Measurements from ENCODE around the gene PCDHGB3.

The PCDHGB3 gene

GRCh38 chr5:141363952-141364660 lies 5.9 kb upstream of the PCDHGB3 start, which contains the start of gene PCDHGA5:
TSS of gene PCDHGA5 (plus strand) at chr5:141364162. CDS start at chr5:141364331, 169 bp downstream.
- Histone ChIP-seq H3K9me2 (replicated peaks; ENCODE audit: insufficient read depth, low read length) (no peaks in the 10 kb centered on the region), H3F3A (ENCODE audit: insufficient read depth, low read length) (no peaks in the 10 kb centered on the region), H3K27me3 (replicated peaks; ENCODE audit: insufficient read depth, low read length) (no peaks in the 10 kb centered on the region; the same call in none of the 2 replicates), H3K4me1 (ENCODE audit: low read length) (no peaks in the 10 kb centered on the region), H3K4me2 (ENCODE audit: low read depth, low read length) (no peak within 1 kb of the TSS), H3K36me3 (replicated peaks; ENCODE audit: insufficient read depth, low read length) (no peaks in the 10 kb centered on the region), H3K4me3 (ENCODE audit: low read length) (no peak within 1 kb of the TSS), H3K27ac (ENCODE audit: low read length) (no peak within 1 kb of the TSS), H3K79me2 (ENCODE audit: low read length) (no peaks in the 10 kb centered on the region), H3K9me3 (replicated peaks; ENCODE audit: insufficient read depth, low read length) (no peaks in the 10 kb centered on the region), H2AFZ (ENCODE audit: low read length) (no peak within 1 kb of the TSS), H3K9ac (ENCODE audit: low read length) (no peak within 1 kb of the TSS), H4K20me1 (ENCODE audit: insufficient read depth, low read length) (no peaks in the 10 kb centered on the region)
- DNase-seq: no peak
- TF ChIP-seq CTCF (IDR thresholded peaks at IDR 0.05; ENCODE audit: low read length): no peak
- TF ChIP-seq EZH2phosphoT487 (IDR thresholded peaks at IDR 0.05; ENCODE audit: low read length): no peak
- TF ChIP-seq EZH2 (optimal IDR thresholded peaks at IDR 0.05; ENCODE audit: low read depth, low read length): no peak

- Histone ChIP-seq H3K27ac (ENCODE audit: low read length) (no peak overlapping the region), H3K27me3 (replicated peaks; ENCODE audit: insufficient read depth, low read length) (no peaks in the 10 kb centered on the region; the same call in none of the 2 replicates), H2AFZ (ENCODE audit: low read length) (no peak overlapping the region), H3K36me3 (replicated peaks; ENCODE audit: insufficient read depth, low read length) (no peaks in the 10 kb centered on the region), H3F3A (ENCODE audit: insufficient read depth, low read length) (no peaks in the 10 kb centered on the region), H3K4me1 (ENCODE audit: low read length) (no peaks in the 10 kb centered on the region), H3K9me2 (replicated peaks; ENCODE audit: insufficient read depth, low read length) (no peaks in the 10 kb centered on the region), H3K9ac (ENCODE audit: low read length) (no peak overlapping the region), H3K4me2 (ENCODE audit: low read depth, low read length) (no peak overlapping the region), H3K79me2 (ENCODE audit: low read length) (no peaks in the 10 kb centered on the region), H3K4me3 (ENCODE audit: low read length) (no peak overlapping the region), H4K20me1 (ENCODE audit: insufficient read depth, low read length) (no peaks in the 10 kb centered on the region), H3K9me3 (replicated peaks; ENCODE audit: insufficient read depth, low read length) (no peaks in the 10 kb centered on the region)
- TF ChIP-seq EZH2phosphoT487 (IDR thresholded peaks at IDR 0.05; ENCODE audit: low read length): no peak
- no peak for TF ChIP-seq CTCF (IDR thresholded peaks at IDR 0.05; ENCODE audit: low read length)
- TF ChIP-seq EZH2 (optimal IDR thresholded peaks at IDR 0.05; ENCODE audit: low read depth, low read length): no peak
- no peak for DNase-seq
Measured at GRCh38 chr5:141366016-141366896, 3.8 kb upstream of the PCDHGB3 start.

DNA sequence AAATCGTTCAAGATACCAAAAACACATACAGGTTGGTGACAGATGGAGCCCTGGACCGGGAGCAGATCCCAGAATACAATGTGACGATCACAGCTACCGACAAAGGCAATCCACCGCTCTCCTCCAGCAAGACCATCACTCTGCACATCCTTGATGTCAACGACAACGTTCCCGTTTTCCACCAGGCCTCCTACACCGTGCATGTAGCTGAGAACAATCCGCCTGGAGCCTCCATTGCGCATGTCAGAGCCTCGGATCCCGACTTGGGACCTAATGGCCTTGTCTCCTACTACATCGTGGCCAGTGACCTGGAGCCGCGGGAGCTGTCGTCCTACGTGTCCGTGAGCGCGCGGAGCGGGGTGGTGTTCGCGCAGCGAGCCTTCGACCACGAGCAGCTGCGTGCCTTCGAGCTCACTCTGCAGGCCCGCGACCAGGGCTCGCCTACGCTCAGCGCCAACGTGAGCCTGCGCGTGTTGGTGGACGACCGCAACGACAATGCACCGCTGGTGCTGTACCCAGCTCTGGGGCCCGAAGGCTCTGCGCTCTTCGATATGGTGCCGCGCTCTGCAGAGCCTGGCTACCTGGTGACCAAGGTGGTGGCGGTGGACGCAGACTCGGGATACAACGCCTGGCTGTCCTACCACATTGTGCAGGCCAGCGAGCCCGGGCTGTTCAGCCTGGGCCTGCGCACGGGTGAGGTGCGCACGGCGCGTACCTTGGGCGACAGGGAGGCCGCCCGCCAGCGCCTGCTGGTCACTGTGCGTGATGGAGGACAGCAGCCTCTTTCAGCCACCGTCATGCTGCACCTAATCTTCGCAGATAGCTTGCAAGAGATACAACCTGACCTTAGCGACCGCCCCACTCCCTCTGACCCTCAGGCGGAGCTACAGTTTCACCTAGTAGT lies 1.8 kb downstream of the PCDHGB3 start:
- Histone ChIP-seq H3K4me3 (ENCODE audit: low read length) (no peak overlapping the region), H2AFZ (ENCODE audit: low read length) (no peak overlapping the region), H3K9me2 (replicated peaks; ENCODE audit: insufficient read depth, low read length) (no peaks in the 10 kb centered on the region), H3F3A (ENCODE audit: insufficient read depth, low read length) (no peaks in the 10 kb centered on the region), H3K27me3 (replicated peaks; ENCODE audit: insufficient read depth, low read length) (no peaks in the 10 kb centered on the region), H3K9ac (ENCODE audit: low read length) (no peak overlapping the region), H3K9me3 (replicated peaks; ENCODE audit: insufficient read depth, low read length) (no peaks in the 10 kb centered on the region), H3K36me3 (replicated peaks; ENCODE audit: insufficient read depth, low read length) (no peaks in the 10 kb centered on the region), H4K20me1 (ENCODE audit: insufficient read depth, low read length) (no peaks in the 10 kb centered on the region), H3K4me2 (ENCODE audit: low read depth, low read length) (no peak overlapping the region), H3K79me2 (ENCODE audit: low read length) (no peaks in the 10 kb centered on the region), H3K27ac (ENCODE audit: low read length) (no peak overlapping the region), H3K4me1 (ENCODE audit: low read length) (no peaks in the 10 kb centered on the region)
- DNase-seq: no peak
- TF ChIP-seq EZH2phosphoT487 (IDR thresholded peaks at IDR 0.05; ENCODE audit: low read length): no peak
- TF ChIP-seq EZH2 (optimal IDR thresholded peaks at IDR 0.05; ENCODE audit: low read depth, low read length): no peak
- no peak for TF ChIP-seq CTCF (IDR thresholded peaks at IDR 0.05; ENCODE audit: low read length)

Data from MM.1S (cell line).